GM12865 (cell line): Measurements from ENCODE around the gene TTC22.

Experiments used
- DNase-seq: peaks from one replicate; pipeline ENCODE4 v3.0.0; 2010; ENCODE audit warnings: low read depth
- H3K4me3 ChIP-seq: 2 replicates; pipeline ENCODE4 v1.5.1; 2011; ENCODE audit warnings: mild to moderate bottlenecking, low read depth, low read length, control low read depth
- CTCF ChIP-seq: IDR thresholded peaks from 2 replicates; pipeline ENCODE4 v1.5.1; 2011; ENCODE audit warnings: low read length, control low read depth, low read depth, inconsistent platforms; ENCODE audit not compliant: insufficient read depth; ENCODE audit errors: missing control alignments

TTC22 gene

GRCh38 chr1:54846301-54846700, 45.2 kb upstream of the TTC22 start:
- H3K4me3 ChIP-seq: no peak overlapping the region
- TF ChIP-seq CTCF: no peak
- no peak for DNase-seq

GRCh38 chr1:54845772-54846171, 44.6 kb upstream of the TTC22 start:
- TF ChIP-seq CTCF: no peak
- DNase-seq: no peak
- H3K4me3 ChIP-seq: no peak overlapping the region

- H3K4me3 ChIP-seq: no peak overlapping the region
- no peak for TF ChIP-seq CTCF
- no peak for DNase-seq
Measured at GRCh38 chr1:54844564-54844963, 43.4 kb upstream of the TTC22 start.

- no peak overlapping the region for H3K4me3 ChIP-seq
- TF ChIP-seq CTCF: no peak
- no peak for DNase-seq
Measured at GRCh38 chr1:54843449-54843848, 42.3 kb upstream of the TTC22 start.

GRCh38 chr1:54842963-54843362, 41.8 kb upstream of the TTC22 start:
- no peak for TF ChIP-seq CTCF
- H3K4me3 ChIP-seq: no peak overlapping the region
- DNase-seq: no peak

- TF ChIP-seq CTCF: no peak
- H3K4me3 ChIP-seq: no peak overlapping the region
- DNase-seq: no peak
Measured at GRCh38 chr1:54842206-54842915, 41.2 kb upstream of the TTC22 start.

GRCh38 chr1:54839824-54840223, 38.7 kb upstream of the TTC22 start:
- H3K4me3 ChIP-seq: no peak overlapping the region
- no peak for TF ChIP-seq CTCF
- DNase-seq: no peak
